Thymus (tissue), 14 donors: ENCODE results near the gene ITGA2B. TPM values are rescaled to one million over a fixed set of nuclear protein-coding genes. Genes with fewer than 3 reads are reported as not detected.

Source experiments
- DNase-seq, 9 donors: peaks; one replicate each; pipeline ENCODE4 v3.0.0-alpha.2; 2013; ENCODE audit warnings: low spot score in 9 of 9, low read depth in 6 of 9, missing footprints in 1 of 9
- H3K27ac ChIP-seq, 2 donors: one replicate each; pipeline ENCODE4 v1.5.1; 2013; ENCODE audit warnings: control low read depth in 1 of 2, low read depth in 1 of 2, low read length in 1 of 2, mild to moderate bottlenecking in 1 of 2, moderate library complexity in 1 of 2
- H3K27me3 ChIP-seq, 2 donors: one replicate each; pipeline ENCODE4 v1.5.1; 2013; ENCODE audit warnings: low read length in 1 of 2; ENCODE audit not compliant: control insufficient read depth in 2 of 2, insufficient read depth in 1 of 2
- H3K36me3 ChIP-seq, 2 donors: one replicate each; pipeline ENCODE4 v1.5.1; 2013; ENCODE audit warnings: low read length in 1 of 2, mild to moderate bottlenecking in 1 of 2, moderate library complexity in 1 of 2; ENCODE audit not compliant: control insufficient read depth in 2 of 2, insufficient read depth in 2 of 2
- H3K4me1 ChIP-seq, 2 donors: one replicate each; pipeline ENCODE4 v1.5.1; 2013; ENCODE audit warnings: low read length in 2 of 2; ENCODE audit not compliant: control insufficient read depth in 2 of 2, insufficient read depth in 2 of 2
- H3K4me3 ChIP-seq, 2 donors: one replicate each; pipeline ENCODE4 v1.5.1; 2013; ENCODE audit warnings: low read length in 2 of 2, control low read depth in 1 of 2, mild to moderate bottlenecking in 1 of 2
- H3K9me3 ChIP-seq, 2 donors: one replicate each; pipeline ENCODE4 v1.5.1; 2013; ENCODE audit warnings: low read length in 1 of 2, mild to moderate bottlenecking in 1 of 2; ENCODE audit not compliant: control insufficient read depth in 2 of 2, insufficient read depth in 1 of 2
- WGBS: extraction: QIAGEN DNeasy Blood & Tissue Kit; methylation state at CpG from one replicate; pipeline ENCODE4 v1.1.7; 2013; 5-methylcytosine and 5-hydroxymethylcytosine counted together
- long read RNA-seq, 10 donors: transcript quantifications; one replicate each; lab custom pipeline, GENCODE V29; 2026
- polyA plus RNA-seq: library from polyadenylated mRNA; stranded (reverse); fragments of 200-250 nt; gene quantifications from one replicate; pipeline ENCODE4 v1.2.3, GENCODE V29; 2013
- total RNA-seq: library from RNA; stranded (reverse); fragments of 120-200 nt; gene quantifications from one replicate; pipeline ENCODE4 v1.2.4, GENCODE V29; 2013
- donor health status: healthy.

ITGA2B gene
- 0.38 TPM for total RNA-seq
- 0.41 TPM for polyA plus RNA-seq
- long read RNA-seq, donor 1, result 0 reads
- long read RNA-seq, donor 2, result 0 reads
- long read RNA-seq, donor 3, result 0 reads
- long read RNA-seq, donor 4, result 0 reads
- long read RNA-seq, donor 5, partial matches to known transcripts, result 0 of 1 reads
- long read RNA-seq, donor 5, other reads (novel, unspliced or antisense), result 0 of 1 reads
- long read RNA-seq, donor 6, result 0 reads
- long read RNA-seq, donor 7, result 0 reads
- long read RNA-seq, donor 8, result 0 reads
- long read RNA-seq, donor 9, result 0 reads
- long read RNA-seq, donor 10, result 0 reads

DNA sequence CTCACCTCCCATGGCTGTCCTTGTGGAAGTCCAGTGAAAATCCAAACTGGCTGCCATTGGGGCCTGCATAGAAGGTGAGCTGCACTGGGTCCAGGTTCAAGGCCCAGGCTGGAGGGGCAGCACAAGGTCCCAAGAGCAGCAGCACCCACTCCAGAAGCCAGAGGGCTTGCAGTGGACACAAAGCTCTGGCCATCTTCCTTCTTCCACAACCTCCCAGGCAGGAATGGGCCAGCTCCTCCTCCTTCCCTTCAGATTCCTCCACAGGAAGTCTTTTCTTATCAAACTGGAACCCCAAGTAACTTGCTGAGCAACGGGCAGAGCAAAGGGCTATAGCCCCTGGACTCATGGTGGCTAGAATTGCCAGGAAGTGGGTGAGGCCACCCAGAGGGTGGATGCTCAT, at the start of gene ITGA2B:
TSS of gene ITGA2B (minus strand) at position 369 of the 400 bp plus-strand sequence. CDS start at position 193, 176 bp downstream.
- 9% methylated on average over 1 of the region's 1 CpG for WGBS
- no peaks in the 10 kb centered on the region for H3K36me3 ChIP-seq
- DNase-seq, result no peak
- H3K4me1 ChIP-seq, result peaks cover 6 to 20% of the 10 kb centered on the region in 2 donors
- H3K4me3 ChIP-seq, result no peak within 1 kb of the TSS
- H3K27ac ChIP-seq, result no peak within 1 kb of the TSS
- H3K9me3 ChIP-seq, result peaks cover 0 to 5% of the 10 kb centered on the region in 2 donors
- H3K27me3 ChIP-seq, result peaks cover 11 to 28% of the 10 kb centered on the region in 2 donors

DNA sequence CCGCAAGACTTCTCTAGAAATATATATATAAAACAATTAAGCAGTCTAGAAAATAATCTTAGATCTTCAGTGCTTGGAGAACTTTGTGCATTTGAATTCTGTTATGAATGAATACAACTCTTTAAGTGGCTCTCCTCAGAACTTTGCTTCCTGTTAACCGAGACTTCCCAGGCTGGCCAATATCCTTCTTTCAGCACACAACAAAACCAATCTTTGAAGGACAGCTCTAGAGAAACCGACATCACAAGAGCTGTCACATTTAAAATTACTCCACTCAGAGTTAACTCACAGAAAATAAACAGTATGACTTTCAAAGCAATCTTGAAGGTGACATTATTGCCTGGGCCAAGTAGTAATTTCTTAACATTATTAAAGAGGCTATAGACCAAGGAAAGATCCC, 49.7 kb upstream of the ITGA2B start:
- WGBS, result 73% methylated on average over 3 of the region's 3 CpGs
- peaks cover 15 to 20% of the 10 kb centered on the region in 2 donors for H3K36me3 ChIP-seq
- no peak overlapping the region for H3K27ac ChIP-seq
- H3K4me1 ChIP-seq, result no peaks in the 10 kb centered on the region
- H3K27me3 ChIP-seq, result no peaks in the 10 kb centered on the region
- no peaks in the 10 kb centered on the region for H3K9me3 ChIP-seq
- H3K4me3 ChIP-seq, result no peak overlapping the region
- no peak for DNase-seq

DNA sequence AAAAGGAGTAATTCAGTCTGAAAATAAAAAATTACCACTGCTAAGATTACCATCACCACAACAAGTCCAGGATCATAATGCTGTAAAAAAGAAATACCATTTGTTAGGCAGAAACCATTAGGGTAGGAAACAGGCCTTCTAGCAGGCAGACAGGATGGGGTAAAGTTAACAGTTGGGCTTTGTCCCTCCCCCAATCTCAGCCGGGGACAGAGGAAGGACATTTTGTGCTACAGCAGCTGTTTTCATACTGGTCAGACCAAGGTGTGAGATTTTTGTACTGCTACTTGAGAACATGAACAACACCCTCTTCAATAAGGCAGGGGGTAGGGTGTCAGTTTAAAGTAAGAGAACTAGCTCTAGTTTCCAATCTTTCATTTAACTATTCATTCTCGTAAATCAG, 49.2 kb upstream of the ITGA2B start:
- no peak overlapping the region for H3K4me3 ChIP-seq
- H3K4me1 ChIP-seq, result no peaks in the 10 kb centered on the region
- WGBS, result 58% methylated on average over 2 of the region's 2 CpGs
- no peaks in the 10 kb centered on the region for H3K9me3 ChIP-seq
- no peaks in the 10 kb centered on the region for H3K27me3 ChIP-seq
- peaks cover 18 to 24% of the 10 kb centered on the region in 2 donors for H3K36me3 ChIP-seq
- DNase-seq, result no peak
- H3K27ac ChIP-seq, result no peak overlapping the region

DNA sequence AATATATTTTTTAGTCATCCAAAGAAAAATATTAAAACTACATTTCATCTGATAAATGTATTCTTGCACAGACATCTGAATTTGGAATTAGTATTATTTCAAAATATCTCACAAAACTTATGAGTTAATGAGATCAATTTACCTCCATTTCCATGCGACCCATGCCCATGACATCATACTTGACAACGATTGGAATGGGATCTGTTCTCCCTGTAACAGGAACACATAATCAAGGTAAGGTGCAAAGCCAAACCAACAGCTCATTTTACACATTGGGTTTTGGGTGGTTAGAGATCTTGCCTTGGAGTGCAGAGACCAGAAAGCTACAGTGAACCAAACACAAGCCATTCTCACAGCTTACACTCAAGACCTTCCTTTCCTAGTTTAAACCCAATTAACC, 46.9 kb upstream of the ITGA2B start:
- Histone ChIP-seq H3K4me1 (no peaks in the 10 kb centered on the region), H3K27me3 (no peaks in the 10 kb centered on the region), H3K4me3 (no peak overlapping the region), H3K9me3 (no peaks in the 10 kb centered on the region), H3K27ac (no peak overlapping the region), H3K36me3 (peaks cover 33 to 46% of the 10 kb centered on the region in 2 donors)
- DNase-seq, result no peak
- 96% methylated on average over 2 of the region's 2 CpGs for WGBS

DNA sequence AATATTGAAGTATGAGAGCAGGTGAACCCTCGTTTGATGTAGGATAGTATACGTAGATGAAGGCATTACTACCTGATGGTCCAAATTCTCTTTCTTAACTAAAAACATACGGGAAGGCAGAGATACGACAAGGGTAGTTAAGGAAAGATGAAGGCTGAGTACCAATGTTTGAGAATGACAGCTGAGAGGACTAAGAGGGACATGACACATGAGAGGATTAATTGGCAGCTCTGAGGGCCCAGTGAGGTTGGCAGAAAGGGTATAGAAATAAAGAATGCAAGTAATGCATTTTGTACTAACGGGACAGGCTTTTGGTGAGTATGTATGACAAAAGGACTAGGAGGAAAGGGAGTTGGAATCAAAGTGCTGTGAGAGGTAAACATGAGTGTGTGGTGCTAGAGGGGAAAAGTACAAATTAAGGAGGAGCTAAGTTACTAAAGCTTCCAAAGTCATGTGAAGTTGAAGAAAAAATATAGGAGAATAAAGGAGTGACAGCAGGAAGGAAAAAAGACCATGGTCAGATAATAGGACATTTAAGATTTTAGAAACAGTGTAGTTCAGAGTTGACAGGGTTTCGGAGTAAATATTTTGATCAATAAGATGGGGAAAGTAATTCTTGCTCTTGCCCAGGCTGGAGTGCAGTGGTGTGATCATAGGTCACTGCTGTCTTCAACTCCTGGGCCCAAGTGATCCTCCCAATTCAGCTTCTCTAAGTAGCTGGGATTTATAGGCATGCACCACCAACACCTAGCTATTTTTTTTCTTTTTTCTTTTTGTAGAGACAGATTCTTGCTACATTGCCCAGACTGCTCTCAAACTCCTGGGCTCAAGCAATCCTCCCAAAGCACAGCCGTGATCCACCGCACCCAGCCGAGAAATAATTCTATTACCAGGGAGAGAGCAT, 43.1 kb upstream of the ITGA2B start:
- Histone ChIP-seq H3K4me3 (no peak overlapping the region), H3K4me1 (no peaks in the 10 kb centered on the region), H3K27ac (no peak overlapping the region), H3K36me3 (peaks cover 39 to 50% of the 10 kb centered on the region in 2 donors), H3K9me3 (no peaks in the 10 kb centered on the region), H3K27me3 (no peaks in the 10 kb centered on the region)
- 98% methylated on average over 9 of the region's 9 CpGs for WGBS
- DNase-seq, result no peak

DNA sequence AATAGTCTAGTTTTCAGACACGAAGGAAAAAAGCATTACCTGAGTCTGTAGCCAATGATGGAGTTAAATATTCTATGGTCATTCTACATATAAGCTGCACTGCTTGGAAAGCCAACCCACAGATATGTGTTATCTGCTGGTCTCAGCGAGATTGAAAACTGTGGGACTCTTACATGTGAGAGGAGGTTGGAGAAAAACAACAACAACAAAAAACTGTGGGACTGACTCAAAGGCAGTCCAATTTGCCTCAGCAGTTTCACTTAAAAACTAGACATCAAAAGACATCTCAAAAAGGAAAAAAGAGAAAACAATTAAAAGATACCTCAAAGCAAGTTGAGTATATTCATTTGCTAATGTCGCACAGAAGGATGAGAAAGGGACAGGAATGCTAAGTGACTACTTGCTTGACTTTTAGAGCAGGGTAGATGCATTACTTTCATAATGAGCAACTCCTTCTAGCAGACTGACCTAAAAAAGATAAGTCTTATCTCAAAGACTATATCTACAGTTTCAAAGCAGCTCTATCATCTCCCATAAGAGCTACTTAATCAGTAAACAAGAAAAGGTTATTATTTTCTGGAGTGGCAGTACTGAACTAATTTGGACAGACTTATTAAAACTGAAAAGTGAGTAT, 35.5 kb upstream of the ITGA2B start:
- H3K4me1 ChIP-seq, result no peaks in the 10 kb centered on the region
- DNase-seq, result no peak
- H3K27me3 ChIP-seq, result no peaks in the 10 kb centered on the region
- peaks cover 26 to 46% of the 10 kb centered on the region in 2 donors for H3K36me3 ChIP-seq
- H3K9me3 ChIP-seq, result no peaks in the 10 kb centered on the region
- no peak overlapping the region for H3K27ac ChIP-seq
- H3K4me3 ChIP-seq, result no peak overlapping the region
- WGBS, result 97% methylated on average over 3 of the region's 3 CpGs

DNA sequence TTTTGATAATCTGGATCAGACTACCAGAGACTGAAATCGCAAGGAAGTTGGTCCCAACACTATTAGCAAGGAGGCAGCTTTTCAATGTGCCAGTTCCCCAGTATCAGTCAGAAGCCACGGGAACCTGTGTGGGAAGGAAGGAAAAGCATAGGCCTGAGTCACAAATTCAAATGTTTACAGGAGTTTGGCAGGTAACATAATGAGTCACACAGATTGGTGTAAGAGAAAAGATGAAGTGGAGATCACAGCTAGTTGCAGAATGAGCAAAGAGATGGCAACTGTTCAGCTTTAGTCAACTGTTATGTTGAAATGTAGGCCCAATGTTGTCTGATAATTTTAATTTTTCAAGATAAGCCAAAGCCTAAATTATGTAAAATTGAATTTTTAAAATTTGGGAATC, 28.1 kb upstream of the ITGA2B start:
- Histone ChIP-seq H3K27me3 (no peaks in the 10 kb centered on the region), H3K27ac (no peak overlapping the region), H3K4me3 (no peak overlapping the region), H3K9me3 (no peaks in the 10 kb centered on the region), H3K4me1 (no peaks in the 10 kb centered on the region), H3K36me3 (peaks cover 33 to 47% of the 10 kb centered on the region in 2 donors)
- peak in 1 of 9 donors; percentile 12 for DNase-seq
- WGBS, result 94% methylated on average over 2 of the region's 2 CpGs

DNA sequence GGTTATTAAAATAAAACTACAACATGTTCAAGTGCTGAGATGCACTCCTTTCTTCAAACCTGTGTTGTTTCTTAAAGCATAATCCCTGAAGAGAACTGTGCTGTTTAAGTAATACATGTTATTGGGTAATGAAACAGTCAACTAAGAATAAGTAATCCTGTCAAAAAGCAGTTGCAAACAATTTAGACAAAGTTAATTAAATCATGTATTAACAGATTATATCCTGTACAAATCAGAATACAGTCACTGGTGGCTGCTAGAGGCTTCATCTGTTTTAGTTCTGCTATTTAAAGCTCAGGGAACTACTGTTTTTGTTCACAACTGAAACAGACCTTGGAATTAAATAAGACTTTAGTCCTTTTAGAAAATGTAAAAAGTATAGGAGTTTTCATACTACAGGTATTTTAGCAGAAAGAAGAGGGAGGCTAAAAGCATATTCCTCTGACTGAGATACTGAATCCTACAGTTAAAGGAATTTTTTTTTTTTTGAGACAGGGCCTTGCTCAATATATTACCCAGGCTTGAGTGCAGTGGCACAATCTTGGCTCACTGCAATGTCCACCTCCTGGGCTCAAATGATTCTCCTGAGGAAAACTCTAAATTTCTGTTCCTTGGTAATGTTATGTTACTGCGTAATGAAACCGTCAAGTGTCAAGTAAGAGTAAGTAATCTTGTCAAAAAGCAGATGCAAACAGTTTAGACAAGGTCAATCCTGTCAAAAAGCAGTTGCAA, 27.3 kb upstream of the ITGA2B start:
- WGBS, result 97% methylated on average over 2 of the region's 2 CpGs
- Histone ChIP-seq H3K4me1 (no peaks in the 10 kb centered on the region), H3K27ac (no peak overlapping the region), H3K27me3 (no peaks in the 10 kb centered on the region), H3K9me3 (no peaks in the 10 kb centered on the region), H3K4me3 (no peak overlapping the region), H3K36me3 (peaks cover 27 to 46% of the 10 kb centered on the region in 2 donors)
- no peak for DNase-seq
